ENCODE results near the gene PROSER1.

DNA sequence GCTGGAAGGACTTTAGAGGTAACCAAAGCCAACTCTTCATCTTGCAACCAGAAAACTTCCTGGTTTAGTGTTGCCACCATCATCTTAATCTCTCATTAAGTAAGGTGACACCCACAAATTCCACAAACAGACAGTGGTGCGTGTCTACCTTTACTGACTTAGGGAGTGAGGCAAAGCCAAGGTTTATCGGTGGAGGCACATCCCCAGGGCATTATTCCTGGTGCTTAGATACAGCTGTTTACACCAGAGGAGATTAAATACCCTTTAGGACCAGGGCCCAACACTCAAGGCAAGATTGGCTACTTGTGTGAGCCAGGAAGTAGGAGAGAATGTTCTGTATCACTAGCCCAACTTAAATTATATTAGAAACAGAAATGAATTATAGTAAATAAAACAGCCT is 56.8 kb downstream of the PROSER1 start:
- TF ChIP-seq, protein P1, sequence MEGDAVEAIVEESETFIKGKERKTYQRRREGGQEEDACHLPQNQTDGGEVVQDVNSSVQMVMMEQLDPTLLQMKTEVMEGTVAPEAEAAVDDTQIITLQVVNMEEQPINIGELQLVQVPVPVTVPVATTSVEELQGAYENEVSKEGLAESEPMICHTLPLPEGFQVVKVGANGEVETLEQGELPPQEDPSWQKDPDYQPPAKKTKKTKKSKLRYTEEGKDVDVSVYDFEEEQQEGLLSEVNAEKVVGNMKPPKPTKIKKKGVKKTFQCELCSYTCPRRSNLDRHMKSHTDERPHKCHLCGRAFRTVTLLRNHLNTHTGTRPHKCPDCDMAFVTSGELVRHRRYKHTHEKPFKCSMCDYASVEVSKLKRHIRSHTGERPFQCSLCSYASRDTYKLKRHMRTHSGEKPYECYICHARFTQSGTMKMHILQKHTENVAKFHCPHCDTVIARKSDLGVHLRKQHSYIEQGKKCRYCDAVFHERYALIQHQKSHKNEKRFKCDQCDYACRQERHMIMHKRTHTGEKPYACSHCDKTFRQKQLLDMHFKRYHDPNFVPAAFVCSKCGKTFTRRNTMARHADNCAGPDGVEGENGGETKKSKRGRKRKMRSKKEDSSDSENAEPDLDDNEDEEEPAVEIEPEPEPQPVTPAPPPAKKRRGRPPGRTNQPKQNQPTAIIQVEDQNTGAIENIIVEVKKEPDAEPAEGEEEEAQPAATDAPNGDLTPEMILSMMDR (IDR thresholded peaks at IDR 0.05 in 8 of 11, conservative IDR thresholded peaks at IDR 0.05 in 3 of 11), result no peak
- TF ChIP-seq POLR2A (IDR thresholded peaks at IDR 0.05), result no peak
- TF ChIP-seq POLR2AphosphoS5 (IDR thresholded peaks at IDR 0.05), result no peak

All from spleen (tissue), 7 donors.